ENCODE measurements around the gene GYS1.

Gene GYS1

GRCh38 chr19:48990400-48990799 lies 2.7 kb downstream of the GYS1 start:
- H3K27ac ChIP-seq = no peak overlapping the region
- TF ChIP-seq CTCF (IDR thresholded peaks at IDR 0.05) = no peak
- no peak overlapping the region for H3K4me3 ChIP-seq (ENCODE audit: low read depth, low read length)
- no peaks in the 10 kb centered on the region for H3K4me1 ChIP-seq
- H3K36me3 ChIP-seq (ENCODE audit: control insufficient read depth, insufficient read depth, low read length) = no peaks in the 10 kb centered on the region
- no peaks in the 10 kb centered on the region for H3K9me3 ChIP-seq (ENCODE audit: control insufficient read depth, low read length)
- H2AFZ ChIP-seq = no peak overlapping the region
- no peak overlapping the region for H3K4me2 ChIP-seq (ENCODE audit: low read length)
- no peaks in the 10 kb centered on the region for H3K27me3 ChIP-seq (ENCODE audit: control insufficient read depth, insufficient read depth, low read length)
- H3K9ac ChIP-seq = no peak overlapping the region
- peaks cover 16% of the 10 kb centered on the region for H3K79me2 ChIP-seq

GRCh38 chr19:48989701-48990291 lies 3.3 kb downstream of the GYS1 start:
- Histone ChIP-seq H3K79me2 (peaks cover 15% of the 10 kb centered on the region), H3K4me2 (ENCODE audit: low read length) (no peak overlapping the region), H2AFZ (no peak overlapping the region), H3K4me1 (no peaks in the 10 kb centered on the region), H3K9ac (no peak overlapping the region), H3K36me3 (ENCODE audit: control insufficient read depth, insufficient read depth, low read length) (no peaks in the 10 kb centered on the region), H3K27me3 (ENCODE audit: control insufficient read depth, insufficient read depth, low read length) (no peaks in the 10 kb centered on the region), H3K27ac (no peak overlapping the region), H3K4me3 (ENCODE audit: low read depth, low read length) (no peak overlapping the region), H3K9me3 (ENCODE audit: control insufficient read depth, low read length) (no peaks in the 10 kb centered on the region)
- TF ChIP-seq CTCF (IDR thresholded peaks at IDR 0.05) = no peak

- no peaks in the 10 kb centered on the region for H3K36me3 ChIP-seq (ENCODE audit: control insufficient read depth, insufficient read depth, low read length)
- no peak overlapping the region for H3K4me2 ChIP-seq (ENCODE audit: low read length)
- H3K4me3 ChIP-seq (ENCODE audit: low read depth, low read length) = no peak overlapping the region
- no peak overlapping the region for H3K27ac ChIP-seq
- peaks cover 9% of the 10 kb centered on the region for H3K79me2 ChIP-seq
- no peaks in the 10 kb centered on the region for H3K9me3 ChIP-seq (ENCODE audit: control insufficient read depth, low read length)
- no peak overlapping the region for H2AFZ ChIP-seq
- no peaks in the 10 kb centered on the region for H3K4me1 ChIP-seq
- H3K9ac ChIP-seq = no peak overlapping the region
- no peak for TF ChIP-seq CTCF (IDR thresholded peaks at IDR 0.05)
- H3K27me3 ChIP-seq (ENCODE audit: control insufficient read depth, insufficient read depth, low read length) = no peaks in the 10 kb centered on the region
Observed at GRCh38 chr19:48988860-48989259, 4.2 kb downstream of the GYS1 start.

DNA sequence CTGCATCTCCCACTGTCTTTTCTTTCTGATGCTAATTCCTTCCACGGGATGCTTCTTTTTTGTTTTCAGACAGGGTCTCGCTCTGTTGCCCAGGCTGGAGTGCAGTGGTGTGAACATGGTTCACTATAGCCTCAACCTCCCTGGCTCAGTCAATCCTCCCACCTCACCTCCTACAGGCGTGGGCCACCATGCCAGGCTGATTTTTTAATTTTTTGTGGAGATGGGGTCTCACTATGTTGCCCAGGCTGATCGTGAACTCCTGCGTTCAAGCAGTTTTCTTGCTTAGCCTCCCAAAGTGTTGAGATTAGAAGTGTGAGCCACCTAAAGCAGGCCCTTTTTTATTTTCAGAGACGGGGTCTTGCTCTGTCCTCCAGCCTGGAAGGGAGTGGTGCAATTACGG lies 4.8 kb downstream of the GYS1 start:
- no peak overlapping the region for H2AFZ ChIP-seq
- H3K4me1 ChIP-seq = no peaks in the 10 kb centered on the region
- peaks cover 9% of the 10 kb centered on the region for H3K79me2 ChIP-seq
- no peaks in the 10 kb centered on the region for H3K36me3 ChIP-seq (ENCODE audit: control insufficient read depth, insufficient read depth, low read length)
- H3K27ac ChIP-seq = no peak overlapping the region
- no peaks in the 10 kb centered on the region for H3K27me3 ChIP-seq (ENCODE audit: control insufficient read depth, insufficient read depth, low read length)
- no peak overlapping the region for H3K4me3 ChIP-seq (ENCODE audit: low read depth, low read length)
- TF ChIP-seq CTCF (IDR thresholded peaks at IDR 0.05) = no peak
- H3K9me3 ChIP-seq (ENCODE audit: control insufficient read depth, low read length) = no peaks in the 10 kb centered on the region
- H3K4me2 ChIP-seq (ENCODE audit: low read length) = no peak overlapping the region
- H3K9ac ChIP-seq = no peak overlapping the region

- Histone ChIP-seq H3K4me2 (ENCODE audit: low read length) (no peak overlapping the region), H3K4me3 (ENCODE audit: low read depth, low read length) (no peak overlapping the region), H3K27ac (no peak overlapping the region), H3K79me2 (peaks cover 4% of the 10 kb centered on the region), H3K4me1 (no peaks in the 10 kb centered on the region), H3K9ac (no peak overlapping the region), H3K36me3 (ENCODE audit: control insufficient read depth, insufficient read depth, low read length) (no peaks in the 10 kb centered on the region), H2AFZ (no peak overlapping the region), H3K9me3 (ENCODE audit: control insufficient read depth, low read length) (no peaks in the 10 kb centered on the region), H3K27me3 (ENCODE audit: control insufficient read depth, insufficient read depth, low read length) (no peaks in the 10 kb centered on the region)
- TF ChIP-seq CTCF (IDR thresholded peaks at IDR 0.05) = no peak
Observed at GRCh38 chr19:48987323-48987722, 5.8 kb downstream of the GYS1 start.

All from parathyroid adenoma (tissue), 2 donors.